ENCODE data around the gene DYNLT1.
"Not testable (repeated sequence)": the region's sequence is repeated elsewhere in the genome, so short reads cannot be mapped to it uniquely, and the experiment has no call there.

DYNLT1 gene

GRCh38 chr6:158606011-158606410 lies 38.5 kb downstream of the DYNLT1 start:
- not testable (repeated sequence) for H3K27ac ChIP-seq; DNase-seq (ENCODE audit: low read depth, low spot score)

GRCh38 chr6:158605266-158605878 lies 39.2 kb downstream of the DYNLT1 start:
- H3K27ac ChIP-seq = no peak overlapping the region
- no peak for DNase-seq (ENCODE audit: low read depth, low spot score)

GRCh38 chr6:158604048-158604406 lies 40.5 kb downstream of the DYNLT1 start:
- no peak for DNase-seq (ENCODE audit: low read depth, low spot score)
- H3K27ac ChIP-seq = no peak overlapping the region

GRCh38 chr6:158603261-158604047 lies 41.1 kb downstream of the DYNLT1 start:
- DNase-seq (ENCODE audit: low read depth, low spot score) = no peak
- H3K27ac ChIP-seq = no peak overlapping the region

GRCh38 chr6:158599635-158600034 lies 44.9 kb downstream of the DYNLT1 start:
- no peak for DNase-seq (ENCODE audit: low read depth, low spot score)
- H3K27ac ChIP-seq = no peak overlapping the region

GRCh38 chr6:158597565-158597964 lies 47.0 kb downstream of the DYNLT1 start:
- no peak overlapping the region for H3K27ac ChIP-seq
- DNase-seq (ENCODE audit: low read depth, low spot score) = no peak

- H3K27ac ChIP-seq = no peak overlapping the region
- DNase-seq (ENCODE audit: low read depth, low spot score) = no peak
Observed at GRCh38 chr6:158596861-158597260, 47.7 kb downstream of the DYNLT1 start.

GRCh38 chr6:158595223-158595622 lies 49.3 kb downstream of the DYNLT1 start:
- no peak overlapping the region for H3K27ac ChIP-seq
- no peak for DNase-seq (ENCODE audit: low read depth, low spot score)

GRCh38 chr6:158593670-158594069 lies 50.9 kb downstream of the DYNLT1 start:
- no peak overlapping the region for H3K27ac ChIP-seq
- no peak for DNase-seq (ENCODE audit: low read depth, low spot score)

- no peak overlapping the region for H3K27ac ChIP-seq
- no peak for DNase-seq (ENCODE audit: low read depth, low spot score)
Observed at GRCh38 chr6:158591810-158592209, 52.7 kb downstream of the DYNLT1 start.

GRCh38 chr6:158591134-158591809 lies 53.3 kb downstream of the DYNLT1 start:
- DNase-seq (ENCODE audit: low read depth, low spot score) = no peak
- no peak overlapping the region for H3K27ac ChIP-seq

- no peak overlapping the region for H3K27ac ChIP-seq
- no peak for DNase-seq (ENCODE audit: low read depth, low spot score)
Observed at GRCh38 chr6:158589366-158589765, 55.2 kb downstream of the DYNLT1 start.

GRCh38 chr6:158586652-158587051 lies 57.9 kb downstream of the DYNLT1 start:
- H3K27ac ChIP-seq = no peak overlapping the region
- DNase-seq (ENCODE audit: low read depth, low spot score) = no peak
